ENCODE measurements around the gene NSRP1.

- TF ChIP-seq, protein P1, sequence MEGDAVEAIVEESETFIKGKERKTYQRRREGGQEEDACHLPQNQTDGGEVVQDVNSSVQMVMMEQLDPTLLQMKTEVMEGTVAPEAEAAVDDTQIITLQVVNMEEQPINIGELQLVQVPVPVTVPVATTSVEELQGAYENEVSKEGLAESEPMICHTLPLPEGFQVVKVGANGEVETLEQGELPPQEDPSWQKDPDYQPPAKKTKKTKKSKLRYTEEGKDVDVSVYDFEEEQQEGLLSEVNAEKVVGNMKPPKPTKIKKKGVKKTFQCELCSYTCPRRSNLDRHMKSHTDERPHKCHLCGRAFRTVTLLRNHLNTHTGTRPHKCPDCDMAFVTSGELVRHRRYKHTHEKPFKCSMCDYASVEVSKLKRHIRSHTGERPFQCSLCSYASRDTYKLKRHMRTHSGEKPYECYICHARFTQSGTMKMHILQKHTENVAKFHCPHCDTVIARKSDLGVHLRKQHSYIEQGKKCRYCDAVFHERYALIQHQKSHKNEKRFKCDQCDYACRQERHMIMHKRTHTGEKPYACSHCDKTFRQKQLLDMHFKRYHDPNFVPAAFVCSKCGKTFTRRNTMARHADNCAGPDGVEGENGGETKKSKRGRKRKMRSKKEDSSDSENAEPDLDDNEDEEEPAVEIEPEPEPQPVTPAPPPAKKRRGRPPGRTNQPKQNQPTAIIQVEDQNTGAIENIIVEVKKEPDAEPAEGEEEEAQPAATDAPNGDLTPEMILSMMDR (IDR thresholded peaks at IDR 0.05), result no peak
- TF ChIP-seq POLR2AphosphoS5 (IDR thresholded peaks at IDR 0.05) (no peak), EP300 (IDR thresholded peaks at IDR 0.05) (no peak), POLR2A (IDR thresholded peaks at IDR 0.05) (no peak)
These were observed 45.0 kb downstream of the NSRP1 start for GRCh38 chr17:30161601-30162000.
